ENCODE measurements around the gene MXRA5.
"Not testable (repeated sequence)": the region's sequence is repeated elsewhere in the genome, so short reads cannot be mapped to it uniquely, and the experiment has no call there.

The MXRA5 gene

GRCh38 chrX:3362956-3363355 lies 16.5 kb upstream of the MXRA5 start:
- H3K4me3 Mint-ChIP-seq: no peak overlapping the region
- no peaks in the 10 kb centered on the region for H3K4me1 Mint-ChIP-seq (ENCODE audit: low read depth)
- no peaks in the 10 kb centered on the region for H3K27me3 Mint-ChIP-seq
- no peaks in the 10 kb centered on the region for H3K36me3 Mint-ChIP-seq (ENCODE audit: low read depth)
- H3K9me3 Mint-ChIP-seq: no peaks in the 10 kb centered on the region
- H3K27ac Mint-ChIP-seq: no peak overlapping the region

GRCh38 chrX:3360881-3361280 lies 14.4 kb upstream of the MXRA5 start:
- no peaks in the 10 kb centered on the region for H3K4me1 Mint-ChIP-seq (ENCODE audit: low read depth)
- H3K27ac Mint-ChIP-seq: no peak overlapping the region

GRCh38 chrX:3352741-3353140 lies 6.3 kb upstream of the MXRA5 start:
- H3K9me3 Mint-ChIP-seq; H3K36me3 Mint-ChIP-seq (ENCODE audit: low read depth); H3K4me1 Mint-ChIP-seq (ENCODE audit: low read depth); H3K27ac Mint-ChIP-seq; H3K4me3 Mint-ChIP-seq; H3K27me3 Mint-ChIP-seq: not testable (repeated sequence)

More at GRCh38 chrX:3360881-3361280, 14.4 kb upstream of the MXRA5 start:
- Mint-ChIP-seq H3K4me3 (no peak overlapping the region), H3K27me3 (no peaks in the 10 kb centered on the region), H3K36me3 (ENCODE audit: low read depth) (no peaks in the 10 kb centered on the region), H3K9me3 (no peaks in the 10 kb centered on the region)

GRCh38 chrX:3351276-3351675 lies 4.8 kb upstream of the MXRA5 start:
- H3K36me3 Mint-ChIP-seq (ENCODE audit: low read depth): no peaks in the 10 kb centered on the region
- no peaks in the 10 kb centered on the region for H3K9me3 Mint-ChIP-seq
- H3K4me1 Mint-ChIP-seq (ENCODE audit: low read depth): no peaks in the 10 kb centered on the region
- H3K4me3 Mint-ChIP-seq: no peak overlapping the region
- H3K27ac Mint-ChIP-seq: no peak overlapping the region
- peaks cover 8% of the 10 kb centered on the region for H3K27me3 Mint-ChIP-seq

GRCh38 chrX:3348191-3348590 lies 1.7 kb upstream of the MXRA5 start:
- H3K4me3 Mint-ChIP-seq: no peak overlapping the region
- no peak overlapping the region for H3K27ac Mint-ChIP-seq
- H3K9me3 Mint-ChIP-seq: no peaks in the 10 kb centered on the region
- H3K27me3 Mint-ChIP-seq: peaks cover 22% of the 10 kb centered on the region
- H3K4me1 Mint-ChIP-seq (ENCODE audit: low read depth): no peaks in the 10 kb centered on the region
- no peaks in the 10 kb centered on the region for H3K36me3 Mint-ChIP-seq (ENCODE audit: low read depth)

GRCh38 chrX:3345281-3346191 lies 916 bp downstream of the MXRA5 start:
- no peaks in the 10 kb centered on the region for H3K4me1 Mint-ChIP-seq (ENCODE audit: low read depth)
- H3K27ac Mint-ChIP-seq: no peak overlapping the region
- no peak overlapping the region for H3K4me3 Mint-ChIP-seq
- H3K9me3 Mint-ChIP-seq: no peaks in the 10 kb centered on the region
- H3K27me3 Mint-ChIP-seq: peaks cover 22% of the 10 kb centered on the region
- H3K36me3 Mint-ChIP-seq (ENCODE audit: low read depth): no peaks in the 10 kb centered on the region

- H3K36me3 Mint-ChIP-seq (ENCODE audit: low read depth); H3K27ac Mint-ChIP-seq; H3K9me3 Mint-ChIP-seq: not testable (repeated sequence)
Observed at GRCh38 chrX:3343569-3343968, 2.9 kb downstream of the MXRA5 start.

GRCh38 chrX:3340016-3340415 lies 6.4 kb downstream of the MXRA5 start:
- Mint-ChIP-seq H3K4me3 (no peak overlapping the region), H3K4me1 (ENCODE audit: low read depth) (no peaks in the 10 kb centered on the region), H3K9me3 (no peaks in the 10 kb centered on the region), H3K36me3 (ENCODE audit: low read depth) (no peaks in the 10 kb centered on the region), H3K27ac (no peak overlapping the region), H3K27me3 (peaks cover 13% of the 10 kb centered on the region)

More at GRCh38 chrX:3343569-3343968, 2.9 kb downstream of the MXRA5 start:
- not testable (repeated sequence) for H3K4me1 Mint-ChIP-seq (ENCODE audit: low read depth); H3K4me3 Mint-ChIP-seq
- peaks cover 17% of the 10 kb centered on the region for H3K27me3 Mint-ChIP-seq

GRCh38 chrX:3326681-3327080 lies 19.8 kb downstream of the MXRA5 start:
- Mint-ChIP-seq H3K27me3 (no peaks in the 10 kb centered on the region), H3K4me3 (no peak overlapping the region), H3K36me3 (ENCODE audit: low read depth) (no peaks in the 10 kb centered on the region), H3K4me1 (ENCODE audit: low read depth) (no peaks in the 10 kb centered on the region), H3K9me3 (no peaks in the 10 kb centered on the region), H3K27ac (no peak overlapping the region)

- no peak overlapping the region for H3K27ac Mint-ChIP-seq
- no peaks in the 10 kb centered on the region for H3K27me3 Mint-ChIP-seq
- H3K36me3 Mint-ChIP-seq (ENCODE audit: low read depth): no peaks in the 10 kb centered on the region
- no peak overlapping the region for H3K4me3 Mint-ChIP-seq
- H3K4me1 Mint-ChIP-seq (ENCODE audit: low read depth): no peaks in the 10 kb centered on the region
- H3K9me3 Mint-ChIP-seq: no peaks in the 10 kb centered on the region
Observed at GRCh38 chrX:3320471-3321046, 25.9 kb downstream of the MXRA5 start.

- H3K36me3 Mint-ChIP-seq (ENCODE audit: low read depth): no peaks in the 10 kb centered on the region
- no peaks in the 10 kb centered on the region for H3K27me3 Mint-ChIP-seq
- no peak overlapping the region for H3K4me3 Mint-ChIP-seq
- H3K27ac Mint-ChIP-seq: no peak overlapping the region
- H3K9me3 Mint-ChIP-seq: no peaks in the 10 kb centered on the region
- H3K4me1 Mint-ChIP-seq (ENCODE audit: low read depth): no peaks in the 10 kb centered on the region
Observed at GRCh38 chrX:3317191-3317718, 29.2 kb downstream of the MXRA5 start.

GRCh38 chrX:3312109-3312508 lies 34.3 kb downstream of the MXRA5 start:
- Mint-ChIP-seq H3K36me3 (ENCODE audit: low read depth) (no peaks in the 10 kb centered on the region), H3K4me3 (no peak overlapping the region), H3K27ac (no peak overlapping the region), H3K27me3 (no peaks in the 10 kb centered on the region), H3K4me1 (ENCODE audit: low read depth) (no peaks in the 10 kb centered on the region), H3K9me3 (no peaks in the 10 kb centered on the region)

- H3K36me3 Mint-ChIP-seq (ENCODE audit: low read depth): no peaks in the 10 kb centered on the region
- H3K27ac Mint-ChIP-seq: no peak overlapping the region
- no peaks in the 10 kb centered on the region for H3K4me1 Mint-ChIP-seq (ENCODE audit: low read depth)
- H3K27me3 Mint-ChIP-seq: no peaks in the 10 kb centered on the region
- H3K4me3 Mint-ChIP-seq: no peak overlapping the region
- H3K9me3 Mint-ChIP-seq: no peaks in the 10 kb centered on the region
Observed at GRCh38 chrX:3307881-3308280, 38.6 kb downstream of the MXRA5 start.

GRCh38 chrX:3299636-3300035 lies 46.8 kb downstream of the MXRA5 start:
- no peaks in the 10 kb centered on the region for H3K9me3 Mint-ChIP-seq
- no peaks in the 10 kb centered on the region for H3K4me1 Mint-ChIP-seq (ENCODE audit: low read depth)
- no peaks in the 10 kb centered on the region for H3K27me3 Mint-ChIP-seq
- no peak overlapping the region for H3K27ac Mint-ChIP-seq
- H3K4me3 Mint-ChIP-seq: no peak overlapping the region
- H3K36me3 Mint-ChIP-seq (ENCODE audit: low read depth): no peaks in the 10 kb centered on the region

- no peak overlapping the region for H3K27ac Mint-ChIP-seq
- no peaks in the 10 kb centered on the region for H3K4me1 Mint-ChIP-seq (ENCODE audit: low read depth)
- H3K36me3 Mint-ChIP-seq (ENCODE audit: low read depth): no peaks in the 10 kb centered on the region
- no peaks in the 10 kb centered on the region for H3K27me3 Mint-ChIP-seq
- H3K4me3 Mint-ChIP-seq: no peak overlapping the region
- H3K9me3 Mint-ChIP-seq: no peaks in the 10 kb centered on the region
Observed at GRCh38 chrX:3295731-3296130, 50.7 kb downstream of the MXRA5 start.
